HG03575 (cell line): ENCODE data around the gene TNRC6B.

Experiments
- ATAC-seq: cut with Tn5 transposase; IDR thresholded peaks from one replicate; pipeline ENCODE4 v1.9.1; 2021; ENCODE audit not compliant: unreplicated experiment, insufficient number of reproducible peaks, low FRiP score; ENCODE audit errors: extremely low read depth

The TNRC6B gene

GRCh38 chr22:40234658-40235057, 56.9 kb downstream of the TNRC6B start:
- no peak for ATAC-seq

GRCh38 chr22:40235308-40235707, 57.6 kb downstream of the TNRC6B start:
- no peak for ATAC-seq

- ATAC-seq: no peak
These were observed 58.5 kb downstream of the TNRC6B start for GRCh38 chr22:40236131-40236665.

GRCh38 chr22:40237241-40237640, 59.5 kb downstream of the TNRC6B start:
- no peak for ATAC-seq

- ATAC-seq: no peak
These were observed 60.2 kb downstream of the TNRC6B start for GRCh38 chr22:40237788-40238424.

- ATAC-seq: no peak
These were observed 61.0 kb downstream of the TNRC6B start for GRCh38 chr22:40238425-40239344.

GRCh38 chr22:40239345-40239683, 61.6 kb downstream of the TNRC6B start:
- ATAC-seq: no peak

GRCh38 chr22:40240160-40240559, 62.4 kb downstream of the TNRC6B start:
- no peak for ATAC-seq

GRCh38 chr22:40240686-40241085, 63.0 kb downstream of the TNRC6B start:
- ATAC-seq: no peak

GRCh38 chr22:40241200-40241763, 63.6 kb downstream of the TNRC6B start:
- no peak for ATAC-seq

- no peak for ATAC-seq
These were observed 66.2 kb downstream of the TNRC6B start for GRCh38 chr22:40243891-40244290.

GRCh38 chr22:40244586-40244985, 66.9 kb downstream of the TNRC6B start:
- ATAC-seq: no peak

- no peak for ATAC-seq
These were observed 70.3 kb downstream of the TNRC6B start for GRCh38 chr22:40247976-40248375.

GRCh38 chr22:40249286-40249685, 71.6 kb downstream of the TNRC6B start:
- no peak for ATAC-seq

- ATAC-seq: no peak
These were observed 72.9 kb downstream of the TNRC6B start for GRCh38 chr22:40250608-40251007.

GRCh38 chr22:40251106-40251505, 73.4 kb downstream of the TNRC6B start:
- no peak for ATAC-seq

GRCh38 chr22:40252146-40252545, 74.4 kb downstream of the TNRC6B start:
- ATAC-seq: no peak

GRCh38 chr22:40256516-40256915, 78.8 kb downstream of the TNRC6B start:
- ATAC-seq: no peak

- ATAC-seq: no peak
These were observed 80.3 kb downstream of the TNRC6B start for GRCh38 chr22:40258017-40258416.

GRCh38 chr22:40258501-40258915, 80.8 kb downstream of the TNRC6B start:
- ATAC-seq: no peak
